NCI-H128 (cell line): ENCODE measurements around the gene PAK5.

ENCODE experiments used
- DNase-seq: peaks from one replicate; lab custom pipeline; 2025; ENCODE audit not compliant: unreplicated experiment; lab: John Stamatoyannopoulos, UW

The PAK5 gene

GRCh38 chr20:9532069-9532838 is 306.6 kb downstream of the PAK5 start:
- DNase-seq = no peak

GRCh38 chr20:9531581-9531980 is 307.3 kb downstream of the PAK5 start:
- DNase-seq = no peak

GRCh38 chr20:9523636-9524035 is 315.2 kb downstream of the PAK5 start:
- DNase-seq = no peak

- DNase-seq = no peak
Measured at GRCh38 chr20:9520086-9520485, 318.8 kb downstream of the PAK5 start.

- no peak for DNase-seq
Measured at GRCh38 chr20:9518576-9519175, 320.2 kb downstream of the PAK5 start.

- DNase-seq = no peak
Measured at GRCh38 chr20:9517297-9518162, 321.3 kb downstream of the PAK5 start.

- DNase-seq = no peak
Measured at GRCh38 chr20:9516234-9516871, 322.5 kb downstream of the PAK5 start.

GRCh38 chr20:9515741-9516233 is 323.1 kb downstream of the PAK5 start:
- DNase-seq = no peak

GRCh38 chr20:9515214-9515585 is 323.7 kb downstream of the PAK5 start:
- DNase-seq = no peak

- peak; percentile 21 for DNase-seq
Measured at GRCh38 chr20:9514461-9515213, 324.2 kb downstream of the PAK5 start, which contains the start of gene LAMP5. TSS of gene LAMP5 (plus strand) at chr20:9514590. CDS start at chr20:9514853, 263 bp downstream.

- DNase-seq = no peak
Measured at GRCh38 chr20:9514072-9514460, 324.8 kb downstream of the PAK5 start.

GRCh38 chr20:9510911-9511310 is 328.0 kb downstream of the PAK5 start:
- no peak for DNase-seq

- DNase-seq = no peak
Measured at GRCh38 chr20:9509246-9509645, 329.6 kb downstream of the PAK5 start.

GRCh38 chr20:9508696-9509178 is 330.1 kb downstream of the PAK5 start:
- DNase-seq = no peak

- no peak for DNase-seq
Measured at GRCh38 chr20:9508240-9508661, 330.6 kb downstream of the PAK5 start.

GRCh38 chr20:9507544-9508239 is 331.2 kb downstream of the PAK5 start:
- no peak for DNase-seq

- no peak for DNase-seq
Measured at GRCh38 chr20:9506964-9507369, 331.9 kb downstream of the PAK5 start.

- no peak for DNase-seq
Measured at GRCh38 chr20:9506280-9506821, 332.5 kb downstream of the PAK5 start.

- DNase-seq = no peak
Measured at GRCh38 chr20:9503526-9504245, 335.2 kb downstream of the PAK5 start.
